Panc1 (cell line): Measurements from ENCODE around the gene TMPRSS2. TPM values are rescaled to one million over a fixed set of nuclear protein-coding genes. Genes with fewer than 3 reads are reported as not detected.

Experiments
- ATAC-seq: fragments of 200-7000 bp; cut with Tn5 transposase; 2 replicates; pipeline ENCODE4 v1.9.1; 2020; ENCODE audit warnings: mild to moderate bottlenecking, moderate library complexity
- BruUV-seq: library from RNA; stranded (reverse); fragments of 400-500 nt; replicated peaks from 2 replicates; lab custom pipeline; 2021; lab: Mats Ljungman, UMichigan
- CTCF ChIA-PET: fragments of 300-600 bp; sonication (Branson Sonifier 250); formaldehyde crosslinking; loops from one replicate; lab custom pipeline; 2022; ENCODE audit warnings: antibody characterized with exemption; lab: Charles Lee
- POLR2A ChIA-PET: fragments of 300-600 bp; sonication (Branson Sonifier 250); formaldehyde crosslinking; loops from one replicate; lab custom pipeline; 2022; ENCODE audit warnings: antibody characterized with exemption; lab: Charles Lee
- DNase-seq: peaks from one replicate; pipeline ENCODE4 v3.0.0-alpha.2; 2010; ENCODE audit warnings: low read depth, low spot score
- H3K27ac ChIP-seq: 2 replicates; pipeline ENCODE4 v1.5.1; 2011; ENCODE audit warnings: mild to moderate bottlenecking, low read length, inconsistent platforms
- H3K27me3 ChIP-seq: fragments of 200-500 bp; sonication (Bioruptor generic); 2 replicates; pipeline ENCODE4 v1.6.0; 2014; ENCODE audit warnings: low read length, inconsistent platforms; ENCODE audit not compliant: control insufficient read depth, insufficient read depth
- H3K36me3 ChIP-seq: fragments of 200-500 bp; sonication (Bioruptor generic); 2 replicates; pipeline ENCODE4 v1.5.1; 2014; ENCODE audit warnings: inconsistent platforms, mild to moderate bottlenecking, low read length, moderate library complexity; ENCODE audit not compliant: control insufficient read depth, insufficient read depth
- H3K4me1 ChIP-seq: 2 replicates; pipeline ENCODE4 v1.5.1; 2011; ENCODE audit warnings: inconsistent platforms, mild to moderate bottlenecking, low read length, moderate library complexity; ENCODE audit not compliant: control insufficient read depth, insufficient read depth
- H3K4me3 ChIP-seq, 2 experiments: 2 replicates each; pipeline ENCODE4 v1.5.1; 2011 to 2012; ENCODE audit warnings: low read depth in 2 of 2, low read length in 2 of 2, mild to moderate bottlenecking in 2 of 2, inconsistent platforms in 1 of 2, moderate library complexity in 1 of 2
- H3K9me3 ChIP-seq: fragments of 200-500 bp; sonication (Bioruptor generic); 2 replicates; pipeline ENCODE4 v1.5.1; 2014; ENCODE audit warnings: low read depth, mild to moderate bottlenecking, inconsistent platforms, low read length, moderate library complexity; ENCODE audit not compliant: control insufficient read depth, insufficient read depth
- POLR2AphosphoS5 ChIP-seq: IDR thresholded peaks from 2 replicates; pipeline ENCODE4 v1.6.1; 2012; ENCODE audit warnings: mild to moderate bottlenecking, low read depth, low read length, moderate library complexity
- SIN3A ChIP-seq: IDR thresholded peaks from 2 replicates; pipeline ENCODE4 v1.6.1; 2012; ENCODE audit warnings: low read depth, mild to moderate bottlenecking, low read length, moderate library complexity, borderline replicate concordance; ENCODE audit not compliant: insufficient read depth
- TCF7L2 ChIP-seq: IDR thresholded peaks from 2 replicates; pipeline ENCODE4 v1.6.1; 2011; ENCODE audit warnings: mild to moderate bottlenecking, low read depth, low read length, inconsistent platforms
- in situ Hi-C: cut with HindIII; loops from 2 replicates; pipeline ENCODE4 v1.10.0; 2016; ENCODE audit warnings: low sequenced_read_pairs, low pct_unique_long_range_greater_than_20kb
- intact Hi-C: fragments of 100-400 bp; cut with micrococcal nuclease; formaldehyde crosslinking; loops from one replicate; pipeline ENCODE4 v1.10.0; 2022; ENCODE audit not compliant: unreplicated experiment
- total RNA-seq: library from RNA; stranded (reverse); gene quantifications from one replicate; pipeline ENCODE4 v1.2.1, GENCODE V29; 2021; ENCODE audit not compliant: unreplicated experiment
- TF ChIP-seq, protein P1 (sequence below): fragments of 450-650 bp; IDR thresholded peaks from 2 replicates; pipeline ENCODE4 v1.5.1; 2017; ENCODE audit warnings: mild to moderate bottlenecking
- TF ChIP-seq, protein P2 (sequence below), 2 experiments: IDR thresholded peaks; 2 replicates each; pipeline ENCODE4 v1.6.1; 2011 to 2012; ENCODE audit warnings: low read depth in 2 of 2, control low read depth in 1 of 2, low read length in 1 of 2, mild to moderate bottlenecking in 1 of 2, moderate library complexity in 1 of 2; ENCODE audit not compliant: insufficient read depth in 1 of 2

Gene TMPRSS2
- total RNA-seq, 1 experiment from 2014 or later = 111 TPM

DNA sequence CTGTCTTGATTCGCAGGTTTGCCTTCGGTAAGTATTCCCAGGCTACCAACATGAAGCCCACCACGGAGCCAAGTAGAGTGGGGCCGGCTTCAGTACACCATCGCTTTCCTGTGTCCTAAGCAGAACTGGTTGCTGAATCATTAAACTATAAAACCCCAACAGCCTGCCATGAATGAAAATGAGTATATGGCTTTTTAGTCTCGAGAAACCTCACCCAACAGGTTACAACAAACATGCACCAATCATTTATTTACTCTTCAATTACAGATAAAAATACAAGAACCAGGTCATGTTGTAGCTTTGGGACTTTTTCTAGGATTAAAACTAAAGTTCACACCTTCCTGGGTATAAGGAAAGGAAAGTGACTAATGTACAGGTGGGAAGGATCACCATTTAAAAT lies 7.6 kb downstream of the TMPRSS2 start:
- Histone ChIP-seq H3K27me3 (no peaks in the 10 kb centered on the region), H3K9me3 (no peaks in the 10 kb centered on the region), H3K4me1 (peaks cover 47% of the 10 kb centered on the region), H3K36me3 (no peaks in the 10 kb centered on the region), H3K4me3 (no peak overlapping the region), H3K27ac (peak overlapping the region; percentile 54)
- TSS peak; percentile 0 for BruUV-seq
- ChIA-PET POLR2A (no interaction called here), CTCF (no interaction called here)
- no peak for ATAC-seq
- no peak for TF ChIP-seq SIN3A
- TF ChIP-seq, protein P1, sequence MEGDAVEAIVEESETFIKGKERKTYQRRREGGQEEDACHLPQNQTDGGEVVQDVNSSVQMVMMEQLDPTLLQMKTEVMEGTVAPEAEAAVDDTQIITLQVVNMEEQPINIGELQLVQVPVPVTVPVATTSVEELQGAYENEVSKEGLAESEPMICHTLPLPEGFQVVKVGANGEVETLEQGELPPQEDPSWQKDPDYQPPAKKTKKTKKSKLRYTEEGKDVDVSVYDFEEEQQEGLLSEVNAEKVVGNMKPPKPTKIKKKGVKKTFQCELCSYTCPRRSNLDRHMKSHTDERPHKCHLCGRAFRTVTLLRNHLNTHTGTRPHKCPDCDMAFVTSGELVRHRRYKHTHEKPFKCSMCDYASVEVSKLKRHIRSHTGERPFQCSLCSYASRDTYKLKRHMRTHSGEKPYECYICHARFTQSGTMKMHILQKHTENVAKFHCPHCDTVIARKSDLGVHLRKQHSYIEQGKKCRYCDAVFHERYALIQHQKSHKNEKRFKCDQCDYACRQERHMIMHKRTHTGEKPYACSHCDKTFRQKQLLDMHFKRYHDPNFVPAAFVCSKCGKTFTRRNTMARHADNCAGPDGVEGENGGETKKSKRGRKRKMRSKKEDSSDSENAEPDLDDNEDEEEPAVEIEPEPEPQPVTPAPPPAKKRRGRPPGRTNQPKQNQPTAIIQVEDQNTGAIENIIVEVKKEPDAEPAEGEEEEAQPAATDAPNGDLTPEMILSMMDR = no peak
- no peak for TF ChIP-seq TCF7L2
- TF ChIP-seq, protein P2, sequence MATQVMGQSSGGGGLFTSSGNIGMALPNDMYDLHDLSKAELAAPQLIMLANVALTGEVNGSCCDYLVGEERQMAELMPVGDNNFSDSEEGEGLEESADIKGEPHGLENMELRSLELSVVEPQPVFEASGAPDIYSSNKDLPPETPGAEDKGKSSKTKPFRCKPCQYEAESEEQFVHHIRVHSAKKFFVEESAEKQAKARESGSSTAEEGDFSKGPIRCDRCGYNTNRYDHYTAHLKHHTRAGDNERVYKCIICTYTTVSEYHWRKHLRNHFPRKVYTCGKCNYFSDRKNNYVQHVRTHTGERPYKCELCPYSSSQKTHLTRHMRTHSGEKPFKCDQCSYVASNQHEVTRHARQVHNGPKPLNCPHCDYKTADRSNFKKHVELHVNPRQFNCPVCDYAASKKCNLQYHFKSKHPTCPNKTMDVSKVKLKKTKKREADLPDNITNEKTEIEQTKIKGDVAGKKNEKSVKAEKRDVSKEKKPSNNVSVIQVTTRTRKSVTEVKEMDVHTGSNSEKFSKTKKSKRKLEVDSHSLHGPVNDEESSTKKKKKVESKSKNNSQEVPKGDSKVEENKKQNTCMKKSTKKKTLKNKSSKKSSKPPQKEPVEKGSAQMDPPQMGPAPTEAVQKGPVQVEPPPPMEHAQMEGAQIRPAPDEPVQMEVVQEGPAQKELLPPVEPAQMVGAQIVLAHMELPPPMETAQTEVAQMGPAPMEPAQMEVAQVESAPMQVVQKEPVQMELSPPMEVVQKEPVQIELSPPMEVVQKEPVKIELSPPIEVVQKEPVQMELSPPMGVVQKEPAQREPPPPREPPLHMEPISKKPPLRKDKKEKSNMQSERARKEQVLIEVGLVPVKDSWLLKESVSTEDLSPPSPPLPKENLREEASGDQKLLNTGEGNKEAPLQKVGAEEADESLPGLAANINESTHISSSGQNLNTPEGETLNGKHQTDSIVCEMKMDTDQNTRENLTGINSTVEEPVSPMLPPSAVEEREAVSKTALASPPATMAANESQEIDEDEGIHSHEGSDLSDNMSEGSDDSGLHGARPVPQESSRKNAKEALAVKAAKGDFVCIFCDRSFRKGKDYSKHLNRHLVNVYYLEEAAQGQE (IDR thresholded peaks at IDR 0.05; ENCODE audit: insufficient read depth in 1 of 2, low read depth in 2 of 2, low read length in 1 of 2) = no peak
- TF ChIP-seq POLR2AphosphoS5 = no peak
- in situ Hi-C loops (no loop called here), intact Hi-C loops (no loop called here)
- no peak for DNase-seq

DNA sequence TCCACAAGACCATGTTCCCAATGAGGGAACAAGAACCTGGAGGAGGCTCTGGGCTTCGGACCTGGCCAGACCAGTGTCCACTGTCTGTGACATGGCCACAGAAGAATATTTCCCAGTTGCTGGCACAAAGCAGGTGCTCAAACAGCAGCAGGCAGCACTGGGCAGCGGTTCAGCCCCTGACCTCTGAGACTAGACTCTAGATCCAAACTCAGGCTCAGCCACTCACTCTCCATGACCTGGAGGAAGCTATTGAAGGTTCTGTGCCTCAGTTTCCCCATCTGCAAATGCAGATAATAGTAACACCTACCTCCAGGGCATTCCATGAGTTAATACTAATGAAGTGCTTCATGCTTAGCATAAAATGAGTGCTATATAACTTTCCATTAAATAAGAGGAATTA lies 8.0 kb downstream of the TMPRSS2 start:
- ChIA-PET POLR2A (no interaction called here), CTCF (no interaction called here)
- DNase-seq = no peak
- TF ChIP-seq SIN3A (no peak), TCF7L2 (no peak), POLR2AphosphoS5 (no peak)
- TF ChIP-seq, protein P1 = no peak
- TF ChIP-seq, protein P2 (IDR thresholded peaks at IDR 0.05; ENCODE audit: insufficient read depth in 1 of 2, low read depth in 2 of 2, low read length in 1 of 2) = no peak
- ATAC-seq = no peak
- in situ Hi-C loops (no loop called here), intact Hi-C loops (no loop called here)
- Histone ChIP-seq H3K4me3 (no peak overlapping the region), H3K27me3 (no peaks in the 10 kb centered on the region), H3K27ac (no peak overlapping the region; the same call in 1 of the 2 replicates), H3K9me3 (no peaks in the 10 kb centered on the region), H3K36me3 (no peaks in the 10 kb centered on the region), H3K4me1 (peaks cover 45% of the 10 kb centered on the region)
- BruUV-seq = no TSS peak
